IPS-NIHi7 (cell line): ENCODE data around the gene GTPBP2.
"Not testable (repeated sequence)": the region's sequence is repeated elsewhere in the genome, so short reads cannot be mapped to it uniquely, and the experiment has no call there.

Experiments
- DNase-seq: peaks from one replicate; pipeline ENCODE4 v3.0.0; 2012; ENCODE audit warnings: mixed read lengths; ENCODE audit errors: extremely low spot score

Gene GTPBP2

GRCh38 chr6:43623880-43624785 lies 4.9 kb downstream of the GTPBP2 start:
- no peak for DNase-seq

GRCh38 chr6:43622541-43622940 lies 6.5 kb downstream of the GTPBP2 start:
- DNase-seq = no peak

GRCh38 chr6:43621836-43622180 lies 7.3 kb downstream of the GTPBP2 start:
- no peak for DNase-seq

GRCh38 chr6:43621078-43621835 lies 7.8 kb downstream of the GTPBP2 start:
- no peak for DNase-seq

- DNase-seq = no peak
Measured at GRCh38 chr6:43616725-43617472, 12.2 kb downstream of the GTPBP2 start.

- no peak for DNase-seq
Measured at GRCh38 chr6:43614396-43614730, 14.7 kb downstream of the GTPBP2 start.

GRCh38 chr6:43613721-43614395 lies 15.2 kb downstream of the GTPBP2 start:
- no peak for DNase-seq

- no peak for DNase-seq
Measured at GRCh38 chr6:43610431-43610830, 18.6 kb downstream of the GTPBP2 start.

- DNase-seq = no peak
Measured at GRCh38 chr6:43609402-43609801, 19.7 kb downstream of the GTPBP2 start.

GRCh38 chr6:43608807-43609206 lies 20.3 kb downstream of the GTPBP2 start:
- no peak for DNase-seq

- DNase-seq = peak; percentile 83
Measured at GRCh38 chr6:43608310-43608763, 20.7 kb downstream of the GTPBP2 start.

GRCh38 chr6:43606019-43606418 lies 23.0 kb downstream of the GTPBP2 start:
- DNase-seq = no peak

GRCh38 chr6:43604174-43604573 lies 24.9 kb downstream of the GTPBP2 start:
- DNase-seq = no peak

GRCh38 chr6:43600595-43600994 lies 28.5 kb downstream of the GTPBP2 start:
- DNase-seq = no peak

- no peak for DNase-seq
Measured at GRCh38 chr6:43593938-43594337, 35.1 kb downstream of the GTPBP2 start.

- not testable (repeated sequence) for DNase-seq
Measured at GRCh38 chr6:43589564-43589963, 39.5 kb downstream of the GTPBP2 start.

GRCh38 chr6:43588194-43588593 lies 40.9 kb downstream of the GTPBP2 start:
- DNase-seq = no peak

GRCh38 chr6:43584892-43585570 lies 44.0 kb downstream of the GTPBP2 start:
- DNase-seq = no peak

GRCh38 chr6:43582911-43583310 lies 46.2 kb downstream of the GTPBP2 start:
- no peak for DNase-seq

- no peak for DNase-seq
Measured at GRCh38 chr6:43579171-43579570, 49.9 kb downstream of the GTPBP2 start.

GRCh38 chr6:43578748-43579147 lies 50.3 kb downstream of the GTPBP2 start:
- no peak for DNase-seq
